ENCODE measurements around the gene EXOC4.

EXOC4 gene

GRCh38 chr7:133489906-133490305 is 237.0 kb downstream of the EXOC4 start:
- TF ChIP-seq, protein P1, sequence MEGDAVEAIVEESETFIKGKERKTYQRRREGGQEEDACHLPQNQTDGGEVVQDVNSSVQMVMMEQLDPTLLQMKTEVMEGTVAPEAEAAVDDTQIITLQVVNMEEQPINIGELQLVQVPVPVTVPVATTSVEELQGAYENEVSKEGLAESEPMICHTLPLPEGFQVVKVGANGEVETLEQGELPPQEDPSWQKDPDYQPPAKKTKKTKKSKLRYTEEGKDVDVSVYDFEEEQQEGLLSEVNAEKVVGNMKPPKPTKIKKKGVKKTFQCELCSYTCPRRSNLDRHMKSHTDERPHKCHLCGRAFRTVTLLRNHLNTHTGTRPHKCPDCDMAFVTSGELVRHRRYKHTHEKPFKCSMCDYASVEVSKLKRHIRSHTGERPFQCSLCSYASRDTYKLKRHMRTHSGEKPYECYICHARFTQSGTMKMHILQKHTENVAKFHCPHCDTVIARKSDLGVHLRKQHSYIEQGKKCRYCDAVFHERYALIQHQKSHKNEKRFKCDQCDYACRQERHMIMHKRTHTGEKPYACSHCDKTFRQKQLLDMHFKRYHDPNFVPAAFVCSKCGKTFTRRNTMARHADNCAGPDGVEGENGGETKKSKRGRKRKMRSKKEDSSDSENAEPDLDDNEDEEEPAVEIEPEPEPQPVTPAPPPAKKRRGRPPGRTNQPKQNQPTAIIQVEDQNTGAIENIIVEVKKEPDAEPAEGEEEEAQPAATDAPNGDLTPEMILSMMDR (IDR thresholded peaks at IDR 0.05; ENCODE audit: borderline replicate concordance, insufficient read depth, low read depth, low read length): no peak
- H3K4me3 ChIP-seq (ENCODE audit: low read depth, low read length): no peak overlapping the region

DNA sequence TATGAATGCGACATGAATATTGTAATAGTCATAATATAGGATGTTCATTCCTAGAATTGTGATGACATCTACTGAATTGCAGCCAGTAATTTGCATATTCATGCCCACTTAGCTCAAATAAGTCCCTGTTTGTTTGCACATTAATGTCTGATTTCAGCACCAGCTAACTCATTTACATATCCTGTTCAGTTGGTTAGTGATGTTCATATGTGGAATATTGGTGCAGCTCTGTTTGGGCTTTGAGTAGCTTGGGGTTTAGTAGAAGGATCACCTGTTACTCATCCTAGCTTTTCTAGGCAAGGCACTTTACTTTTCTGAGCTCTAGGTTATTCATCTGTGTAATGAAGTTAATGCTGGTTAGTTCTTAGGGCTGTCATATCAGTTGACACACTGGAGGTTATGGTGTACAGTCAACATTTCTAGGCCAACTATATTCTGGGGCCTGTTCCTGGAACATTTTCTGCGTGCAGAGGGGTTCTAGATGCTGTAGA is 238.4 kb downstream of the EXOC4 start:
- TF ChIP-seq, protein P1 (IDR thresholded peaks at IDR 0.05; ENCODE audit: borderline replicate concordance, insufficient read depth, low read depth, low read length): no peak
- no peak overlapping the region for H3K4me3 ChIP-seq (ENCODE audit: low read depth, low read length)

- TF ChIP-seq, protein P1 (IDR thresholded peaks at IDR 0.05; ENCODE audit: borderline replicate concordance, insufficient read depth, low read depth, low read length): no peak
- no peak overlapping the region for H3K4me3 ChIP-seq (ENCODE audit: low read depth, low read length)
These were observed 239.2 kb downstream of the EXOC4 start for GRCh38 chr7:133491846-133492652.

GRCh38 chr7:133497061-133497460 is 244.2 kb downstream of the EXOC4 start:
- TF ChIP-seq, protein P1 (IDR thresholded peaks at IDR 0.05; ENCODE audit: borderline replicate concordance, insufficient read depth, low read depth, low read length): no peak
- no peak overlapping the region for H3K4me3 ChIP-seq (ENCODE audit: low read depth, low read length)

DNA sequence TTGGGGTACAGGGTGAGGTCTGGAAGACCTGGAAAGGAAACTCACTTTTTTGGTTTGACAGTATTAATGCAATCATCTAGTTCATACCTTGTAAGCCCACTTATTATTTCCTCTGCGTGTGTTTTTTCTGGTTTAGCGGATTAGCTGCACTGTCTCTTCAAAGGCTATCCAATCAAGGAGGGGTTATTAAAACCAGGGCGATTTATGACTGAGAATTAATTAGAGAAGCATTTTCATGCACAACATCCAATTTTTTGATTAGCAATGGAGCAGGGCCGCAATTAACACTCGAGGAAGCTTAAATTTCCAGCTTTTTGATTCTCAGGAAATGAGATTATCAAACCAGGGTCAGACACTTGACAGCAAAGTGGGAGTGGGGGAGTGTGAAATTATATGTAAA is 248.9 kb downstream of the EXOC4 start:
- no peak overlapping the region for H3K4me3 ChIP-seq (ENCODE audit: low read depth, low read length)
- TF ChIP-seq, protein P1 (IDR thresholded peaks at IDR 0.05; ENCODE audit: borderline replicate concordance, insufficient read depth, low read depth, low read length): no peak

GRCh38 chr7:133502498-133502897 is 249.6 kb downstream of the EXOC4 start:
- TF ChIP-seq, protein P1 (IDR thresholded peaks at IDR 0.05; ENCODE audit: borderline replicate concordance, insufficient read depth, low read depth, low read length): no peak
- H3K4me3 ChIP-seq (ENCODE audit: low read depth, low read length): no peak overlapping the region

- no peak overlapping the region for H3K4me3 ChIP-seq (ENCODE audit: low read depth, low read length)
- TF ChIP-seq, protein P1 (IDR thresholded peaks at IDR 0.05; ENCODE audit: borderline replicate concordance, insufficient read depth, low read depth, low read length): no peak
These were observed 250.1 kb downstream of the EXOC4 start for GRCh38 chr7:133502972-133503371.
